T-helper 1 cell treated with Interleukin-12 subunit alpha and Interleukin-12 subunit beta and Interleukin-4 antibody, amounts not matched to agents 30 ng/mL and 1 ng/mL, for 36 hours (primary cell): ENCODE data around the gene CENPU. TPM values are rescaled to one million over a fixed set of nuclear protein-coding genes. Genes with fewer than 3 reads are reported as not detected.
"Not testable (repeated sequence)": the region's sequence is repeated elsewhere in the genome, so short reads cannot be mapped to it uniquely, and the experiment has no call there.

Experiments used
- intact Hi-C: fragments of 100-400 bp; cut with micrococcal nuclease; formaldehyde crosslinking; loops from one replicate; pipeline ENCODE4 v1.15.1; 2024
- total RNA-seq: library from RNA; stranded (reverse); gene quantifications from 2 replicates; pipeline ENCODE4 v1.2.3, GENCODE V29; 2022

Gene CENPU
- total RNA-seq, 1 donor from 2014 or later: 52.8 TPM

DNA sequence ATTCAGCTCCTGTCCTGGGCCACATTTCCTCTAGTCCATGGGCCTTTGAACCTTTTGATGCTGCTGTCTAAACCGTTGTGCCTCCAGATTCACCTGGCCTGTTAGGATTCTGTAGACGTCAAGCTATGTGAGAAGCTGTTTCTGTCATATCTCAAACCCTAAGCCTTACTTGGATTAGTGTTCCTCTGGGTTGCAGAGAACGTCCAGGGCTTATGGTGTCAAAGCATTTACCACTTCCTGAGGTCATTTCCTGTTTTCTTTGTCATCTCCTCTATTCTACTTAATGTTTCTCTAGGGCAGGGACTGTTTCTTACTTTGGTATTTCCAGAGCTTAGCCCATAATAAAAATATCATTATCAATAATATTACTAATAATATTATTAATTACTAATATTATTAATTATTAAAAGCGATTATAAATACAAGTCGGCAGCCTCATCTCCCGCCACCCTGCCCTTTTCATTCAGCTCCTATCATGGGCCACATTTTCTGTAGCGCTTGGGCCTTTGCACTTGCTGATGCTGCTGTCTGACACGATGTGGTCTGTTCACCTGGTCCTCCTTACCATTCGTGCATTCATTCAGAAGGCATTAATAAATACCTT lies 65.3 kb downstream of the CENPU start:
- intact Hi-C loops: loop anchor here (1.0 to 5.0 kb wide), 2 partner anchors 19 to 64 kb away; partner anchors contain the start of genes CASP3, CENPU and PRIMPOL

DNA sequence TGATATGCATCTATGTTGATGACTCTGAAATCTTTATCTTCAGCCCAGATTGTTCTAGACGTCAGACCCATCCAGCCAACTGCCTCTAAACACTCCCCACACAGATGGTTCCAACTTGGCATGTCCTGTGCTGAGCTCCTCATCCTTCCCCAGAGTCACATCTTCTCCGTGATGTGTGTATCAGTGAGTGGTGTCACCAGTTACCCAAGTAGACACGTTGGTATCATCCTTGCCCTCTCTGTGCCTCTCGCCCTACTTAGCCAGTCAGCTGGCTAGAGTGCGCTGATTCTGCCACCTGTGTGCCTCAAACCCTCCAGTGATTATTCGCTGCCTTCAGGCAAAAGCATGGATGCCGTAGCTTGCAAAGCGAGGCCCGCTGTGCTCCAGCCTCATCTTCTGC lies 65.8 kb downstream of the CENPU start:
- intact Hi-C loops: loop anchor here (1.0 to 5.0 kb wide), 2 partner anchors 19 to 64 kb away; partner anchors contain the start of genes CASP3, CENPU and PRIMPOL

- intact Hi-C loops: loop anchor here (5.0 kb wide), 1 partner anchor 66 kb away; the partner anchor contains the start of gene CENPU
Observed at GRCh38 chr4:184666670-184667069, 67.2 kb downstream of the CENPU start.

- intact Hi-C loops: loop anchor here (1.0 to 5.0 kb wide), 2 partner anchors 15 to 68 kb away; partner anchors contain the start of genes CASP3, CENPU and PRIMPOL
Observed at GRCh38 chr4:184664445-184665210, 69.3 kb downstream of the CENPU start.

- intact Hi-C loops: no loop called here
Observed at GRCh38 chr4:184662236-184662635, 71.7 kb downstream of the CENPU start.

DNA sequence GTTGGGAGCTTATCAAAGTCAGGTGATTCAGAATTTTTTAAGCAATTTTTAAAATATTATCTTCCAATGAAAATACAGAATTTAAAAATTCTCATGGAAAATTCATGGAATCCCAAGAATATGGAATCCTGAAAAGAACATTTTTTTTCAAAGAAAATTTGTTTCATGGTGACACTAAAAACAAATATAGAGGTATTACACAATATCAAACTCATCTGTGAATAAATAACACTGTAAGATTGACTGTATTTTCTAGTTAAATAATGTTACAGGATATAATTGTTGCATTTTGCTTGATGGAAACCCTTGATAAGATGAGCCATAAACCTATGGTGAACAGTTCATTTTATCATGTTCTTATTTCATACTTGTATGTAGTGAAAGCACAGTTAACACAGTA lies 72.9 kb downstream of the CENPU start:
- intact Hi-C loops: no loop called here

DNA sequence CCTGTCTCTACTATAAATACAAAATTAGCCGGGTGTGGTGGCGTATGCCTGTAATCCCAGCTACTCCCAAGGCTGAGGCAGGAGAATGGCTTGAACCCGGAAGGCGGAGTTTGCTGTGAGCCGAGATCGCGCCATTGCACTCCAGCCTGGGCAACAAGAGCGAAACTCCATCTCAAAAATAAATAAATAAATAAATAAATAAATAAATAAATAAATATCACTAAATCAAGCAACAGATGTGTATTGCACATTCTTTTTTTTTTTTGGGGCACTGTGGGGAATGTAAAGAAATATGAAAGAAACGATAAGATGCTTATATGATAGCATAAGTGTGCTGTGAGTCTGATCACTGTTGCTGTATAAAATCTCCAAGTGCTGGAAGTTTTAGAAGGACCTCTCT lies 76.1 kb downstream of the CENPU start:
- intact Hi-C loops: not testable (repeated sequence)

DNA sequence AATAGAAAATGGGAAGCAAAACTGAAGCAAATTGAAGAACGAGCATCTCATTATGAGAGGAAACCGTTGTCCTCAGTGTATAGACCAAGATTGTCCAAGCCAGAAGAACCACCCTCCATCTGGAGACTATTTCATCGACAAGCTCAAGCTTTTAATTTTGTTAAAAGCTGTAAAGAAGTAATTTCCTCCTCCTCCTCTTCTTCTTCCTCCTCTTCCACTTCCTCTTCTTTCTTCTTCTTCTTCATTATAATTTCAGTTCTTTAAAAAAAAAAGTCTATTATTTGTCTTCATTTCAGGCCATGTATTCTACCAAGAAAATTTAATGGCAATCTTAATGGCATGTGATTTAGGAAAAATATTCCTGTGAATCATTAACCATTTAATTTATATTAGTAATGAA lies 76.8 kb downstream of the CENPU start:
- intact Hi-C loops: no loop called here

- intact Hi-C loops: no loop called here
Observed at GRCh38 chr4:184655889-184656869, 77.7 kb downstream of the CENPU start.

DNA sequence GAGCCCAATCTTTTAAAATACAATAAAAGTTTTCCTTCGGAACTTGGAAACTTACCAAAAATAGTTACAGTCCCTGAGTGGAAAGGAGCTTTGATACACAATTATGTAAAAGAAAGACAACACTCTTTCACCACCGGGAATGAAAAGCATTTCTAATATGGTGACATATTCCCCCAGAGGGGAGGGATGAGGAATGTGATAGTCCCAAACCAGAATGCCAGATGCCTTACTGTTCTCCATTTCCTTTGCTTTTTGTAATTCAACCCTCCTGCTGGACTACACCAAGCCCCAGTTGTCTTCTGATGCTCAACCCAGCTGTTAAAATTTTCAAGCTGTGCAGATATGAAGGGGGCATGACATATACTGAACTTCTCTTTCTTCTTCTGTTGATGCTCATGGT lies 80.2 kb downstream of the CENPU start:
- intact Hi-C loops: loop anchor here (5.0 kb wide), 1 partner anchor 309 kb away; no protein-coding TSS in a partner anchor

GRCh38 chr4:184652681-184653080 lies 81.2 kb downstream of the CENPU start:
- intact Hi-C loops: loop anchor here (5.0 kb wide), 1 partner anchor 310 kb away; no protein-coding TSS in a partner anchor

DNA sequence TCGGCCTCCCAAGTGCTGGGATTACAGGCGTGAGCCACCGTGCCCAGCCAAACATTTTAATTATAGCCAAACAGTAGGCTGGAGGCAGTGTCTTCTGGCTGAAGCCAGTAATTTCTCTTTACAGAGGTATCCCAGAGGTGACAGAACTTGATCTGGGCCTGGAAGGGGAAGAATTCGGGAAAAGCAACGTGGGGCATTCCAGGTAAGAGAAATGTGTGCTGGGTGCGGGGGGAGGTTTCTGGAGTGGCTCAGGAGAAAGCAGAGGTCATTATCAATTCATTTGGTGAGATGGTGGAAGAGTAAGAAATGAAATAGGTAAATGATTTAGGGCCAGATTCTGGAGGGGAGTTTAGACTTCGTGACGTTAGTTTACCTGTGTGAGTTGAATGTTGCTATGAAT lies 82.0 kb downstream of the CENPU start:
- intact Hi-C loops: loop anchor here (5.0 kb wide), 1 partner anchor 310 kb away; no protein-coding TSS in a partner anchor

GRCh38 chr4:184649971-184650855 lies 83.7 kb downstream of the CENPU start:
- intact Hi-C loops: loop anchor here (1.0 to 5.0 kb wide), 25 partner anchors 14 to 1208 kb away; partner anchors contain the start of genes CCDC110, CDKN2AIP, CENPU and CFAP97

- intact Hi-C loops: loop anchor here (1.0 to 5.0 kb wide), 23 partner anchors 15 to 1207 kb away; partner anchors contain the start of genes CCDC110, CDKN2AIP, CENPU and CFAP97
Observed at GRCh38 chr4:184649026-184649970, 84.6 kb downstream of the CENPU start, which contains the start of the genes CASP3 and PRIMPOL. TSS of gene CASP3 (minus strand) at chr4:184649447. CDS start at chr4:184638453, 10,994 bp downstream. TSS of gene PRIMPOL (plus strand) at chr4:184649738. CDS start at chr4:184657141, 7,403 bp downstream.

GRCh38 chr4:184648313-184649025 lies 85.4 kb downstream of the CENPU start:
- intact Hi-C loops: loop anchor here (1.0 to 5.0 kb wide), 23 partner anchors 16 to 1206 kb away; partner anchors contain the start of genes CCDC110, CDKN2AIP, CENPU and CFAP97

DNA sequence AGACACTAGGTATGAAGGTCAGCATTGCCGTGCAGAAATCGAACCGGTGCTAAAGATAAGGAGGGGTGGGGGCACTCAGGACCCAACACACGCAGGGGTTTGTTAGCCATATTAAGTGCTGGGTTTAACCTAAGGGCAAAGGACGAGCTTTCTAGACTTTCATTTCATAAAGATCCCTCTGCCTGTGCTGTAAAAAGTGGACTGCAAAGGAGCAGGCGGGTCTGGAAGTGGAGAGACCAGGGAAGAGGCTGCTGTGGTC lies 85.9 kb downstream of the CENPU start:
- intact Hi-C loops: loop anchor here (2.0 to 5.0 kb wide), 9 partner anchors 73 to 1206 kb away; partner anchors contain the start of genes CCDC110, CDKN2AIP, CFAP97 and LRP2BP

- intact Hi-C loops: loop anchor here (2.0 to 5.0 kb wide), 9 partner anchors 73 to 1205 kb away; partner anchors contain the start of genes CCDC110, CDKN2AIP, CFAP97 and LRP2BP
Observed at GRCh38 chr4:184647266-184648053, 86.4 kb downstream of the CENPU start.
